HCT116 (cell line): ENCODE data around the gene P2RX5. TPM values are rescaled to one million over a fixed set of nuclear protein-coding genes. Genes with fewer than 3 reads are reported as not detected.

ENCODE experiments used
- ATAC-seq: fragments of 200-7000 bp; cut with Tn5 transposase; 2 replicates; pipeline ENCODE4 v1.9.1; 2020; ENCODE audit warnings: mild to moderate bottlenecking, moderate library complexity
- BruUV-seq: library from RNA; stranded (reverse); fragments of 400-500 nt; replicated peaks from 2 replicates; lab custom pipeline; 2021; lab: Mats Ljungman, UMichigan
- CTCF ChIA-PET: fragments of 300-600 bp; sonication (Branson Sonifier 250); formaldehyde crosslinking; loops from one replicate; lab custom pipeline; 2021; ENCODE audit warnings: antibody characterized with exemption; lab: Charles Lee
- POLR2A ChIA-PET: fragments of 300-600, 350-600 bp; sonication (Branson Sonifier 250); formaldehyde crosslinking; loops from one replicate; lab custom pipeline; 2021; ENCODE audit warnings: antibody characterized with exemption; lab: Charles Lee
- RAD21 ChIA-PET, 2 experiments: fragments of 300-600 bp; sonication (Branson Sonifier 250); formaldehyde crosslinking; loops; one replicate each; lab custom pipeline; 2023; ENCODE audit warnings: low total read pairs in 2 of 2; ENCODE audit not compliant: uncharacterized antibody in 2 of 2, unreplicated experiment in 2 of 2, low non-redundant PET in 1 of 2; lab: Charles Lee
- DNase-seq: peaks from one replicate; pipeline ENCODE4 v3.0.0-alpha.2; 2010; ENCODE audit warnings: low read depth, low spot score
- H2AFZ ChIP-seq: fragments of 200-600 bp; shearing (Covaris generic), sonication (generic); 2 replicates; pipeline ENCODE4 v1.6.1; 2017; ENCODE audit warnings: low read depth, mixed run types, mixed read lengths, antibody characterized with exemption, low read length; ENCODE audit not compliant: poor library complexity, severe bottlenecking
- H3K27ac ChIP-seq: 2 replicates; pipeline ENCODE4 v1.5.1; 2012; ENCODE audit warnings: low read depth, low read length
- H3K27me3 ChIP-seq: fragments of 200-600 bp; sonication (generic); 2 replicates; pipeline ENCODE4 v1.6.1; 2016; ENCODE audit warnings: mixed run types, low read length, mixed read lengths; ENCODE audit not compliant: insufficient read depth
- H3K36me3 ChIP-seq, 2 experiments: fragments of 200-500 bp in 1 of 2; fragments of 200-600 bp in 1 of 2; sonication (Bioruptor generic) in 1 of 2; sonication (generic) in 1 of 2; 2 replicates each; pipeline versions ENCODE4 v1.5.1 to v1.6.1; 2014 to 2016; ENCODE audit warnings: low read length in 2 of 2, inconsistent platforms in 1 of 2, mixed read lengths in 1 of 2, mixed run types in 1 of 2; ENCODE audit not compliant: insufficient read depth in 2 of 2, control insufficient read depth in 1 of 2
- H3K4me1 ChIP-seq, 2 experiments: fragments of 200-600 bp in 1 of 2; sonication (generic) in 1 of 2; 2 replicates each; pipeline versions ENCODE4 v1.5.1 to v1.6.1; 2012 to 2017; ENCODE audit warnings: low read length in 2 of 2, inconsistent platforms in 1 of 2, mild to moderate bottlenecking in 1 of 2, mixed read lengths in 1 of 2, mixed run types in 1 of 2, moderate library complexity in 1 of 2; ENCODE audit not compliant: insufficient read depth in 2 of 2, control insufficient read depth in 1 of 2
- H3K4me2 ChIP-seq: fragments of 200-600 bp; sonication (generic); 2 replicates; pipeline ENCODE4 v1.6.1; 2017; ENCODE audit warnings: mixed run types, low read length, mixed read lengths
- H3K4me3 ChIP-seq, 2 experiments: fragments of 200-600 bp in 1 of 2; sonication (generic) in 1 of 2; replicated peaks in 1 of 2; 2 replicates each; pipeline ENCODE4 v1.5.1; 2011 to 2016; ENCODE audit warnings: low read length in 2 of 2, control low read depth in 1 of 2, low read depth in 1 of 2, mild to moderate bottlenecking in 1 of 2, mixed read lengths in 1 of 2, mixed run types in 1 of 2
- H3K79me2 ChIP-seq: fragments of 200-600 bp; sonication (generic); 2 replicates; pipeline ENCODE4 v1.6.1; 2017; ENCODE audit warnings: mild to moderate bottlenecking, mixed run types, low read length, moderate library complexity, mixed read lengths; ENCODE audit not compliant: insufficient read depth
- H3K9ac ChIP-seq: fragments of 200-600 bp; sonication (generic); 2 replicates; pipeline ENCODE4 v1.6.1; 2016; ENCODE audit warnings: low read length, mixed read lengths
- H3K9me2 ChIP-seq: fragments of 200-600 bp; sonication (generic), shearing (Covaris generic); 2 replicates; pipeline ENCODE4 v1.6.1; 2017; ENCODE audit warnings: mixed run types, mild to moderate bottlenecking, moderate library complexity; ENCODE audit not compliant: insufficient read depth
- H3K9me3 ChIP-seq, 2 experiments: fragments of 200-500 bp in 1 of 2; fragments of 200-600 bp in 1 of 2; sonication (Bioruptor generic) in 1 of 2; sonication (generic) in 1 of 2; 2 replicates each; pipeline ENCODE4 v1.6.1; 2014 to 2017; ENCODE audit warnings: low read length in 2 of 2, mixed read lengths in 2 of 2, inconsistent platforms in 1 of 2, low read depth in 1 of 2, mild to moderate bottlenecking in 1 of 2, mixed run types in 1 of 2, moderate library complexity in 1 of 2; ENCODE audit not compliant: control insufficient read depth in 1 of 2, insufficient read depth in 1 of 2
- H4K20me1 ChIP-seq: fragments of 200-600 bp; sonication (generic), shearing (Covaris generic); 2 replicates; pipeline ENCODE4 v1.6.1; 2017; ENCODE audit warnings: mixed run types, mild to moderate bottlenecking, moderate library complexity; ENCODE audit not compliant: insufficient read depth
- CEBPB ChIP-seq: IDR thresholded peaks from 2 replicates; pipeline ENCODE4 v1.6.1; 2012; ENCODE audit warnings: low read depth
- JUND ChIP-seq: IDR thresholded peaks from 2 replicates; pipeline ENCODE4 v1.6.1; 2012
- POLR2A ChIP-seq: IDR thresholded peaks from 2 replicates; pipeline ENCODE4 v1.7.0; 2011; ENCODE audit warnings: borderline replicate concordance; ENCODE audit not compliant: insufficient read depth, insufficient read length; ENCODE audit errors: extremely low read depth
- SIN3A ChIP-seq: IDR thresholded peaks from 2 replicates; pipeline ENCODE4 v1.6.1; 2012; ENCODE audit warnings: low read depth
- ZBTB33 ChIP-seq: IDR thresholded peaks from 2 replicates; pipeline ENCODE4 v1.6.1; 2011; ENCODE audit warnings: mild to moderate bottlenecking, low read length, moderate library complexity; ENCODE audit not compliant: insufficient replicate concordance; ENCODE audit errors: extremely low read depth
- ZNF274 ChIP-seq: fragments of 200-500 bp; sonication (Bioruptor generic); IDR thresholded peaks from 2 replicates; pipeline ENCODE4 v1.6.1; 2014; ENCODE audit warnings: mild to moderate bottlenecking, low read depth, low read length, inconsistent platforms
- intact Hi-C: fragments of 100-400 bp; cut with micrococcal nuclease; formaldehyde crosslinking; loops from 2 replicates; pipeline ENCODE4 v1.10.0; 2022
- total RNA-seq: library from RNA; stranded (reverse); gene quantifications from one replicate; pipeline ENCODE4 v1.2.1, GENCODE V29; 2021; ENCODE audit not compliant: unreplicated experiment

The P2RX5 gene
- total RNA-seq, 1 experiment from 2014 or later: 9.0 TPM

DNA sequence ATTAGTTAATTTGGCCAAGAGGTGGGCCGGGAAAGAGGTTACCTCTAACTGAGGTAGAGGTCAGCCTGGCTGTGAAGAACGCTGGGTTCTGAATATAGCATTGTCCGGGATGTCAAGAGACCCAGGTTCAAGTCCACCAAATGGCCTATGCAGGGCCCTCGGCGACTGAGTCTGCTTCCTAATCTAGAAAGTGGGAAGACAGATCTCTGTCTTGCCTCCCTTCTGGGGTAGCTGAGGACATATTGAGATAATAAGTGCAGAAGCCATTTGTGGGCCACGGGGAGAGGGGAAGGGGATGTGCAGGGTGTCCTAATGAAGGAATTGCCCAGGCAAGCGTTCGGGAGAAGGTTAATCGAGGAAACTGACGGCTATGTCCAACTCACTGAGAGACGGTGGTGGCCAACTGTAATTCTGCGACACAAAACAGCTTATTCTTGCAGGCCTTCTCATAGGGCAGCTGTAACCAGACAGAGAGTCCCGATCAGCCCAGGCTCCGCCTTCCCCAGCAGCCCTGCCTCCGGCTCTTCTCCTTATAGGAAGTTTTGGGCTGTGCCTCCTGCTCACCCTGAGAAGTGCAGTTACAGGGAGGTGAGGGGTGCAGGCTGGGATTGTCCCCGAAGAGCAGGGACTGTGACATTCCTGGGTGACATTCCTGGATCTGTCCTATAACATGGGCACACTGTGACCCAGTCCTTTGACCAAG is 43.6 kb upstream of the P2RX5 start:
- TF ChIP-seq ZBTB33 (no peak), ZNF274 (no peak), JUND (no peak), POLR2A (no peak), SIN3A (no peak), CEBPB (no peak)
- no peaks in the 10 kb centered on the region for H3K79me2 ChIP-seq
- H3K9ac ChIP-seq: no peak overlapping the region
- no TSS peak for BruUV-seq
- no peaks in the 10 kb centered on the region for H3K36me3 ChIP-seq
- no peak overlapping the region for H3K27ac ChIP-seq
- intact Hi-C loops: loop anchor here (5.0 to 10.0 kb wide), 2 partner anchors 168 to 335 kb away; no protein-coding TSS in a partner anchor
- CTCF ChIA-PET: interaction anchor here (0.6 to 3.3 kb wide), 5 partner anchors 14 to 673 kb away, joined by 3 to 73 read pairs (median 20); partner anchors contain the start of gene NCBP3
- peak; percentile 37; the same call in 1 of the 2 replicates for ATAC-seq
- H4K20me1 ChIP-seq: no peaks in the 10 kb centered on the region
- no peak for DNase-seq
- no peak overlapping the region for H3K4me2 ChIP-seq
- no peaks in the 10 kb centered on the region for H3K27me3 ChIP-seq
- no peaks in the 10 kb centered on the region for H3K9me3 ChIP-seq
- H3K4me3 ChIP-seq: no peak overlapping the region
- POLR2A ChIA-PET: no interaction called here
- no peak overlapping the region for H2AFZ ChIP-seq
- H3K4me1 ChIP-seq: peaks cover 2 to 21% of the 10 kb centered on the region in 2 experiments; a peak in 3 of 4 replicates
- RAD21 ChIA-PET: no interaction called here
- H3K9me2 ChIP-seq: no peaks in the 10 kb centered on the region
